ENCODE data around the gene GDPD4. TPM values are rescaled to one million over a fixed set of nuclear protein-coding genes. Genes with fewer than 3 reads are reported as not detected.

GDPD4 gene
- total RNA-seq, 4 donors from 2014 or later, result not detected

GRCh38 chr11:77182542-77183430 lies 118.7 kb downstream of the GDPD4 start:
- no peaks in the 10 kb centered on the region for H3K36me3 ChIP-seq
- no peak overlapping the region for H3K4me3 ChIP-seq
- H3K4me1 ChIP-seq, result peaks cover 0 to 11% (median 6%) of the 10 kb centered on the region in 4 donors
- no peaks in the 10 kb centered on the region for H3K9me3 ChIP-seq
- no peak overlapping the region for H3K27ac ChIP-seq
- intact Hi-C loops (cut with DNase I; ENCODE audit: low total_unique reads) (loop anchor here (10.0 kb wide), 2 partner anchors 58 to 138 kb away; partner anchors contain the start of gene MYO7A), in situ Hi-C loops (cut with MboI; ENCODE audit: low pct_ligation_motif_present in 1 of 4, low pct_unique_long_range_greater_than_20kb in 1 of 4, low sequenced_read_pairs in 3 of 4) (loop anchor here in 3 of 4 donors (10.0 to 25.0 kb wide), 4 partner anchors 48 to 355 kb away; partner anchors contain the start of gene B3GNT6 (in 1 of the 3))
- no peaks in the 10 kb centered on the region for H3K27me3 ChIP-seq
- WGBS, 2 donors (ENCODE audit: low coverage in 1 of 2), result 86 to 100% methylated on average over 2 to 21 of the region's 21 CpGs
- DNase-seq, result no peak
- no peak for TF ChIP-seq POLR2AphosphoS5 (IDR thresholded peaks at IDR 0.05)
- no peak for TF ChIP-seq EP300 (IDR thresholded peaks at IDR 0.05; ENCODE audit: low read depth)
- no peak for TF ChIP-seq POLR2A (IDR thresholded peaks at IDR 0.05)
- TF ChIP-seq, protein P1, sequence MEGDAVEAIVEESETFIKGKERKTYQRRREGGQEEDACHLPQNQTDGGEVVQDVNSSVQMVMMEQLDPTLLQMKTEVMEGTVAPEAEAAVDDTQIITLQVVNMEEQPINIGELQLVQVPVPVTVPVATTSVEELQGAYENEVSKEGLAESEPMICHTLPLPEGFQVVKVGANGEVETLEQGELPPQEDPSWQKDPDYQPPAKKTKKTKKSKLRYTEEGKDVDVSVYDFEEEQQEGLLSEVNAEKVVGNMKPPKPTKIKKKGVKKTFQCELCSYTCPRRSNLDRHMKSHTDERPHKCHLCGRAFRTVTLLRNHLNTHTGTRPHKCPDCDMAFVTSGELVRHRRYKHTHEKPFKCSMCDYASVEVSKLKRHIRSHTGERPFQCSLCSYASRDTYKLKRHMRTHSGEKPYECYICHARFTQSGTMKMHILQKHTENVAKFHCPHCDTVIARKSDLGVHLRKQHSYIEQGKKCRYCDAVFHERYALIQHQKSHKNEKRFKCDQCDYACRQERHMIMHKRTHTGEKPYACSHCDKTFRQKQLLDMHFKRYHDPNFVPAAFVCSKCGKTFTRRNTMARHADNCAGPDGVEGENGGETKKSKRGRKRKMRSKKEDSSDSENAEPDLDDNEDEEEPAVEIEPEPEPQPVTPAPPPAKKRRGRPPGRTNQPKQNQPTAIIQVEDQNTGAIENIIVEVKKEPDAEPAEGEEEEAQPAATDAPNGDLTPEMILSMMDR (IDR thresholded peaks at IDR 0.05), result no peak

- peaks cover 0 to 4% (median 0%) of the 10 kb centered on the region in 4 donors for H3K4me1 ChIP-seq
- no peak overlapping the region for H3K27ac ChIP-seq
- no peaks in the 10 kb centered on the region for H3K36me3 ChIP-seq
- no peaks in the 10 kb centered on the region for H3K27me3 ChIP-seq
- in situ Hi-C loops (cut with MboI; ENCODE audit: low pct_ligation_motif_present in 1 of 4, low pct_unique_long_range_greater_than_20kb in 1 of 4, low sequenced_read_pairs in 3 of 4) (loop anchor here in 3 of 4 donors (10.0 to 25.0 kb wide), 4 partner anchors 47 to 355 kb away; partner anchors contain the start of gene B3GNT6 (in 1 of the 3)), intact Hi-C loops (cut with DNase I; ENCODE audit: low total_unique reads) (loop anchor here (10.0 kb wide), 2 partner anchors 57 to 137 kb away; partner anchors contain the start of gene MYO7A)
- WGBS, 2 donors (ENCODE audit: low coverage in 1 of 2), result 90 to 91% methylated on average over 4 to 20 of the region's 22 CpGs
- no peak for DNase-seq
- TF ChIP-seq, protein P1 (IDR thresholded peaks at IDR 0.05), result no peak
- TF ChIP-seq POLR2AphosphoS5 (IDR thresholded peaks at IDR 0.05) (no peak), POLR2A (IDR thresholded peaks at IDR 0.05) (no peak), EP300 (IDR thresholded peaks at IDR 0.05; ENCODE audit: low read depth) (no peak)
- no peaks in the 10 kb centered on the region for H3K9me3 ChIP-seq
- H3K4me3 ChIP-seq, result no peak overlapping the region
These were observed 119.5 kb downstream of the GDPD4 start for GRCh38 chr11:77181799-77182541.

- in situ Hi-C loops (cut with MboI; ENCODE audit: low pct_ligation_motif_present in 1 of 4, low pct_unique_long_range_greater_than_20kb in 1 of 4, low sequenced_read_pairs in 3 of 4) (loop anchor here in 3 of 4 donors (10.0 to 25.0 kb wide), 4 partner anchors 46 to 356 kb away; partner anchors contain the start of gene B3GNT6 (in 1 of the 3)), intact Hi-C loops (cut with DNase I; ENCODE audit: low total_unique reads) (loop anchor here (10.0 kb wide), 2 partner anchors 56 to 136 kb away; partner anchors contain the start of gene MYO7A)
- Histone ChIP-seq H3K36me3 (no peaks in the 10 kb centered on the region), H3K4me3 (no peak overlapping the region), H3K4me1 (no peaks in the 10 kb centered on the region), H3K27ac (no peak overlapping the region), H3K9me3 (no peaks in the 10 kb centered on the region), H3K27me3 (no peaks in the 10 kb centered on the region)
- TF ChIP-seq EP300 (IDR thresholded peaks at IDR 0.05; ENCODE audit: low read depth) (no peak), POLR2AphosphoS5 (IDR thresholded peaks at IDR 0.05) (no peak), POLR2A (IDR thresholded peaks at IDR 0.05) (no peak)
- TF ChIP-seq, protein P1 (IDR thresholded peaks at IDR 0.05), result no peak
- DNase-seq, result no peak
- WGBS, 2 donors (ENCODE audit: low coverage in 1 of 2), result 90% methylated on average over 11 of the region's 11 CpGs; no CpG with 5 or more reads in 1 of the 2 donors
These were observed 120.3 kb downstream of the GDPD4 start for GRCh38 chr11:77181226-77181625.

All from transverse colon (tissue), 4 donors.